ENCODE data around the gene EXOC3L1. TPM values are rescaled to one million over a fixed set of nuclear protein-coding genes. Genes with fewer than 3 reads are reported as not detected.
A peak's percentile ranks its signal among the peaks of the same experiment; 100 is the strongest.

Gene EXOC3L1
- total RNA-seq, 1 experiment from 2014 or later, result 0.63 TPM

DNA sequence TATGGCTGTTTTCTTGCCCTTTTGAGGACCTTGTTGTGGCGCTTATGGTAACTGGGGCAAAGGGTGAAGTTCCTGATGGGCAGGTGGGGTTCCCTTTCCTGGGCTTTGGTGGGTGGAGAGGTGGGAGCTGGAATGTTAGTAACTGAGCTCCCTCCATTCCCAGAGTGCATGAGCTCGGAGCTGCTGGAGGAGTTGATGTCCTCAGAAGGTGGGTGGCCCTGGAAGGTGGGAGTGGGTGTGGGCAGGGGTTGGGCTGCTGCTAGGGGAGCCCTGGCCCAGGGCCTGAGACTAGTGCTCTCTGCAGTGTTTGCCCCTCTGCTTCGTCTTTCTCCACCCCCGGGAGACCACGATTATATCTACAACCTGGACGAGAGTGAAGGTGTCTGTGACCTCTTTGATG lies 7.8 kb upstream of the EXOC3L1 start:
- no peak for DNase-seq (ENCODE audit: low read depth)

DNA sequence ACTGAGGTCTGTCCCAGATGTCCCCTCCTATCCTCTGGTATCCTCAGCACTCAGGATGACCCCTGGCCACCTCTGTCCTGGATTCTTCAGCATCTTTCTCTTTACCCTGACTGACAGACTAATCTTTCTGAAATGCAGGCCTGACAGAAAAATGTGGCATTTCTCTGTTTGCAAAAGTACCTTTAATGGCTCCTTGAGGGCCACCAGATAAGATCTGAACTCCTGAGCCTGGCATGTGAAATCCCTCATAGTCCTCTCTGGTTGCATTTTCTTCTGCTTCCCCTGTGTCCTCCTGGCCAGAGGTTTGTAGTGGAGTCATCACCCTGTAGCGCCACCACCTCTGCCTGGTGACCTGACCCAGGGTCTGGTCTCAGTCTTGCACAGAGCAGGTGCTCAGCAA lies 6.9 kb upstream of the EXOC3L1 start:
- DNase-seq (ENCODE audit: low read depth), result no peak

DNA sequence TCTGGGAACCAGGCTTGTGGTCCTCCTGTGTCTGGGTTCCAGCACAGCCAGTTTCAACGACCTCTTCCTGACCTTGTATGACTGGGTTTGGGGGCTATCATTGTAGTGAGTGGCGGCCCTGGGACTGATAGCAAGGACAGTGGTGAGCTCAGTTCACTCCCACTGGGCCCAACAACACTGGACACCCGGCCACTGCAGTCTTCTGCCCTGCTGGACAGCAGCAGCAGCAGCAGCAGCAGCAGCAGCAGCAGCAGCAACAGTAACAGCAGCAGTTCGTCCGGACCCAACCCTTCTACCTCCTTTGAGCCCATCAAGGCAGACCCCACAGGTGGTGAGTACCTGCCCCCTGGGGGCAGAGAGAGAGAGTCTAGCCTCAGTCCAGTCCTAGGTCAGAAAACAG lies 5.7 kb upstream of the EXOC3L1 start:
- no peak for DNase-seq (ENCODE audit: low read depth)

DNA sequence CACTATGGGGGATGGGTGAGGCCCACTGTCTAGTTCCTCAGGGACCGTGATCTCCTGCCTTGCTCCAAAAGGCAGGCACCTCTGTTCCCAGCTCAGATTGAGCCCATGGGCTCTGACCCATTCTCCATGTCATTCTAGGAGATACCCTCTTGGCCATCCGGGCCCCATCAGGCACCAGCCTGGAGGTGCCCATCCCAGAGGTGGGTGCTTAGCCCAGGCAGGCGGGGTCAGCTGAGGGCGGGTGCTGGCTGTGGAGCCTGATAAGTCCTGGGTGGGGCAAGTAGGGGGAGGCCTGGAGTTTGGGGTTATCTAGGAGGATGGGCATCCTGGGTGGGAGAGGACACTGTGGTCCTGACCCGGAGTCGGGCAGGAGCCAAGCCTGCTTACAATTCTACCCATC lies 4.3 kb upstream of the EXOC3L1 start:
- no peak for DNase-seq (ENCODE audit: low read depth)

DNA sequence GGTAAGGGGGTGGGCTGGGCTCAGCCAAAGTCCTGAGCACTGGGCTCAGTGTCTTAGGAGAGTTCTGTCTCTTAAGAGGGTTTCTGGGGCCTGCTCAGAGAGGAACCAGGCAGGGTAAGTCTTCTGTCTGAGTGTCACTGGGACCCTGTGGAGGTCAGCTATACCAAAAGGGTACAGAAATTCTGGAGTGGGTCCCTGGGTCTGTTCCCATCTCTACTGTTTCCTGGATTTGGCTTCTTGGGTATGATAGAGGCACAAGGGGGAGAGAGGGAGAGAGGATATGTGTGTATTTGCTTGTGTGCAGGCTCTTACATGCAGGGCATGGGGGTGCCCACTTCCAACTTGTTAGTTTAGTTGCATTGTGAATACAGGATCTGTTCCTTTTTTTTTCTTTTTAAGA lies 3.6 kb upstream of the EXOC3L1 start:
- DNase-seq (ENCODE audit: low read depth), result no peak

DNA sequence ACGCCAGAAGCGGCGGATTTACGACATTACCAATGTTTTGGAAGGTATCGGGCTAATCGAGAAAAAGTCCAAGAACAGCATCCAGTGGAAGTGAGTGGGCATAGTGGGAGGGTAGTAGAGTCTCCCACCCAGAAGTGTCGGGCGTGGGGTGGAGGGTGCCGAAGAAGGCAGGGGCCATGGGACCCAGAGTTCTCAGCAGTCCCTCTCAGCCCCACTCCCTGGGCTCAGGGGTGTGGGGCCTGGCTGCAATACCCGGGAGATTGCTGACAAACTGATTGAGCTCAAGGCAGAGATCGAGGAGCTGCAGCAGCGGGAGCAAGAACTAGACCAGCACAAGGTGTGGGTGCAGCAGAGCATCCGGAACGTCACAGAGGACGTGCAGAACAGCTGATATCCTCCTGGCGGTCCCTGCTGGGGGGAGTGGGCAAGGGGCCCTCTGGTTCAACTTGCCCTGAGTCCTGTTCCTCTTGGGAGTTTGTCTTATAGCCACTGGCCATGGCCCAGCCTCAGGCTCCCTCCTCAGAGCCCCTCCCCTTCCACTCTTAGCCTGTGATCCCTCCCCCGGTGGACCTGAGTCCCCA lies 2.9 kb upstream of the EXOC3L1 start:
- no peak for DNase-seq (ENCODE audit: low read depth)

DNA sequence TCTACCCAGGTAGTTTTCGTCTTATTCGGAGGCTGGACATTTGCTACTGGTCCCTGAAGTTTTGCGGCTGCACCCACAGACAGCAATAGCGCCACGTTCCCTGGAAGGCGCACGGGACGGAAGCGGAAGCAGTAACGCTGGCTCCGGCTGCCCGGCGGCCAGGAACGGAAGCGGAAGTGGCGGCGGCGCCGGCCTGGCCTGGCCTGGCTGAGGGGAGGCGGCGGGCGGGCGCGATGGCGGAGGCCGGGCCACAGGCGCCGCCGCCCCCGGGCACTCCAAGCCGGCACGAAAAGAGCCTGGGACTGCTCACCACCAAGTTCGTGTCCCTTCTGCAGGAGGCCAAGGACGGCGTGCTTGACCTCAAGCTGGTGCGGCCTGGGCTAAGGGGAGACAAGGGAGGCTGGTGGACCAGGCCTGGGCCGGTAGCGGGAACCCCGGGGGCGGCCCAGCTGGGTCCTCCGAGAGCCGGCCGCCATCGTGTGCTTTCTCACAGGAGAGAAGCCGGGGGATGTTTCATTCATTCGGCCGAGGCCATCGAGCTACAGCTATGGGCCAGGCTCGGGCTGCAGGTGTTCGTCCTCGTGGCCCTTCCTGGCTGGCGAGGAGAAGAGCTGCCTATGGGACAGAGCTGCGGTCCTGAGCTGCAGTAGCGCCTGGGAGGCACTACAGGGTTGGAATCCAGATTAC lies 2.2 kb upstream of the EXOC3L1 start, which contains the start of gene E2F4:
E2F4 (plus strand) TSS at position 161 of the 687 bp plus-strand sequence; CDS start at position 234, 73 bp downstream.
- DNase-seq (ENCODE audit: low read depth), result peak; percentile 93

DNA sequence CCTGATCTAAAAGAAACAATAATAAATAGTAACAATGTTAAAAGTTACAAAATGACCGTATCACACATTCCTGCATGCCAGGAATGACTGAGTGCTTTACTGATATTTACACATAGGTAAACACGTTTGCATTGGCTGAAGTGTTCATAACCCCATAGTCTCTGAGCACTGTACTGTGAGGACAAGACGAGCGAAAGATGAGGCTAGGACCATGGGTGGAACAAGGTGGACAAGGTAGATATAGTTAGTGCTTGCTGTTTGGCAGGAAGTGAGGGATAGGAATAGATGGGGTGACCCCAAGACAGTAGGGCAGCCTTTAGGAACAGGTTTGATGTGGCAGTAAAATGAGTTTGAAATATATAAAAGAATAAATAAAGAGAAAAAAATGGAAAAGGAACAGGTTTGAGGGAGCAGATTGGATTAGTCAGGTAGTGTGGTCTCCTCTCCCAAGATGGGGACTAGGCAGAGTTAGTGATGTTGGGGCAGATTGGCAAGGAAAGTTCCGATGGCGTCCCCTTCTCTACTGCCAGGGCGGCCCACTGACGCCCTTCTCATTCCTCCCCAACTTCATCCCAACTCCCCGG lies 1.6 kb upstream of the EXOC3L1 start:
- DNase-seq (ENCODE audit: low read depth), result no peak

DNA sequence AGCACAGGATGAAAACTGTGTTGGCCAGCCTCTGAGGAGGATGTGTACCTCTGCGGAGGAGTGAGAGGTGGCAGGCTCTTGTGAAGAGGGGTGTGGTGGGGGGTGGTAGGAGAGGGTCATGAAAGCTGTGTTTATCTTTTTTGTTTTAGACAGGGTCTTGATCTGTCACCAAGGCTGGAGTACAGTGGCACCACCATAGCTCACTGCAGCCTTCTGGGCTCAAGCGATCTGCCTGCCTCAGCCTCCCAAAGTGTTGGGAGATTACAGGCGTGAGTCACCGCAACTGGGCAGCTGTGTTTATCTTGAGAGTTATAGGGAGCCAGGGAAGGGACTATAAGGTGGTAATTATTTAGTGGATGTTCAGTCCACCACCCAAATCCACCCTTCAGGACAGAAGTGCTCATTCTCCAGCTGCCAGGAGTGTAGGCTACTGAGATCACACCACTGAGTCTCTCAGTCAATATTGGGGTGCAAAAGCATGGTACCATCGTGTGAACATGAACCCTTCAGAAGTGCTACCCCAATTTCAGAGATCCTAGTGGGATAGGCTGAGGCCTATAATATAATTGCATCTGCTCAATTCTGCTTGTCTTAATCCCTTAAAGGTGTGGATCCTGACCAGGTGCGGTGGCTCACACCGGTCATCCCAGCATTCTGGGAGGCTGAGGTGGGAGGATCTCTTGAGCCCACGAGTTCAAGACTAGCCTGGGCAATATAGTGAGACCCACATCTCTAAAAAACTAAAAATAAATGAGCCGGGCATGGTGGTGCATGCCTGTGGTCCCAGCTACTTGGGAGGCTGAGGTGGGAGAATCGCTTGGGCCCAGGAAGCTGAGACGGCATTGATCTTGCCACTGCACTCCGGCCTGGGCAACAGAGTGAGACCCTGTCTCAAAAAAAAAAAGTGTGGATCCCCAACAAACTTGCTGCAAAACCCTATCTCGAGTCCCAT lies 788 bp upstream of the EXOC3L1 start:
- DNase-seq (ENCODE audit: low read depth), result peak; percentile 39

DNA sequence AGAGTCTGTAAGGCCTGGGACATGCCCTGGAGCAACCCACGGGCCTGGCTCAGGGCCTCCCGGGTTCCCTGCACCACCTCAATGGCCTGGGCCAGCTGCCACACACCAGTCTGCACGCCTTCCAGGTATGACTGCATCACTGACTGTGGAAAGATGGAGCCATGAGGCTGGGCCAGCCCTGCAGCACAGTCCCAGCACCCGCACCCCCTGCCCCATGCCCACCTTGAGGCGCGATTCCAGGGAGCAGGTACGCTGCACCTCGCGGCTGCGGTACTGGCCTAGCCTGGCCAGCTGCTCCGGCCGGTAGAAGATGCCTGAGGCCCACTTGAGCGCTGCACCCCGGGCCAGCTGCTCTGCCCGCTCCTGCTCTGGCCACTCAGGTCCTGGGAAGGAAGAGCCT lies 1.1 kb downstream of the EXOC3L1 start:
- no peak for DNase-seq (ENCODE audit: low read depth)

DNA sequence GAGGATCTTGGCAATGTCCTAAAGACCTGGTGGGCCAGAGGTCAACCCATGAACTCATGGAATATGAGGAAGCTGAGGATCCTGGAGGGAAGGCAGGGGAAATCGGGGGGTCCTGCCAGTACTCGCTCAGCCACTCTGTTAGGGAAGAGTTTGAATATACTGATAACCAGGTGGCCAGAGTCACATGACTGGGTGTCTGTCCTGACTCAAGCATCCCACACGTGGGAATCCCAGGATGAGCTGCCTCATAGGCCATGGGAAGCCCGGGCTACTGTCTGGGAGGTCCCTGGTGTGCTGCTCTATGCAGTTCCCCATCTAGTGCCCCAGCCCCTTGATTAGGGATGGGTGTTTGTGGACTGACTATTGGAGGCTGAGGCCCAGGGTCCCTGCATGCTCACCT lies 1.6 kb downstream of the EXOC3L1 start:
- DNase-seq (ENCODE audit: low read depth), result no peak

DNA sequence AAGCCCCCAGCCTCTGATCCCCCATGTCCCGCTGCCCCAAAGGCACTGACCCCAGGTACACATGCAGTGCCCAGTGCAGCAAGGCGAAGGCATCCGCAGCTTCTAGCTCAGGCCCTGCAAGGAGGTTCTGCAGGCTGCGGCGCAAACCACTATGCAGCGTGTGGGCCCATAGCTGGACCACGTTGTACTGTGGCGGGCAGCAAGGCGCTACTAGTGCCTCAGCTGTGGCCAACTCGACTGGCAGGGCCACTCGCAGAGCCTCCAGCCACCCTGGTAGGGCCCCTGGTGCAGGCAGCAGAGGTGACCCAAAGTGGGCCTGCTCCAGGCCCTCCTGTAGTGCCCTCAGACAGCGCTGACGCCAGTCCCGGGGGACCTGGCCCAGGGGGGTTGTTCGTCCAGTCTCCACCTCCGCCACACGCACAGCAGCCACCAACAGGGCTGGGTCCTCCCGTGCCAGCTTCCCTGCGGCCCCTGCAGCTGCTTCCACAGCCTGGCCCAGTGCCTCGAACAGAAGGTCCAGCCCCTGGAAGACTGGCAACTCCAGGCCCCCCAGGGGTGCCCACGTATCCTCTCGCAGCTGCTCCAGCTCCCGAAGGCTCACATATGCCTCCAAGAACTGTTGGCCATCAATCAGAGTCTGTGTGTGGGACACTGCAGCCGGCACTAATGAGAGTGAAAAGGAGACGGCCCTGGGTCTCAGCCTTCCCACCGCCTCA lies 2.6 kb downstream of the EXOC3L1 start:
- DNase-seq (ENCODE audit: low read depth), result no peak

DNA sequence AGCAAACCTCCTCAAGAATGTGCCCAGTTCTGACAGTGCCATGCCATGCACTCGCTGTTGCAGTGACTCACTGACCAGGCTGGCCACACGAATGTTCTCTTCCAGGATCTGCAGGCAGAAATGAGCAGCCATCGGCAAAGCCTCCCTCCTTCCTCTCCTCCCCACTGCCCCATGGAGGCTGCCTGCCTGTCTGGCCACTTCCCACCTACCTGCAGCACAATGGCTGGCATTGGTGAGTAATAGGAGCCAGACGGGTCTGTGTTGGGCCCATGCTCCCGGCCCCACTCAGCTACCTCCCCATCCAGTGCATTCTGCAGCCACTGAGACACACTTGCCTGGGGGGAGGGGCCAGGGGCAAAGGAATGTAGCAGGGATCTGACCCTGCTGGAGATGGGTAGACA lies 3.4 kb downstream of the EXOC3L1 start:
- DNase-seq (ENCODE audit: low read depth), result peak; percentile 40

DNA sequence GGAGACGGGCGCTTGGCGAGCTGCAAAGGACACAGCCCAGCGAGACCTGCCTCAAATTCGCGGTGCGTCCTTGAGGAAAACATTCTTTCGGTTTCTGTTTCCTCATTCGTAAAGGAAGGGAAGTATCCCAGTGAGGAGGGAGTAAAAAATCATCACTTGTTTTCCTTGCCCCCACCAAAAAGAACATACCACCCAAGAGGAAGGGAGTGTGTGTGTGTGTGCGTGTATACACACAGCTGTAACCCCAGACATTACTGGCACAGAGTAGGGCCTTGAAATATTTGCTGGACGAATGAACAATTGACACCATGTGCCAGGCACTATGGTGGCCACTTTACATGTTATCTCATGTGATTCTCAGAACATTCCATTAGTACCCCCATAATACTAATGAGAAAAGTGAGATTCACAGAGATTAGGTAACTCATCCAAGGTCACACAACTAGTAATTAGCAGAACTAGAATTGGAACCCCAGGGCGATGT lies 4.2 kb downstream of the EXOC3L1 start:
- DNase-seq (ENCODE audit: low read depth), result no peak

DNA sequence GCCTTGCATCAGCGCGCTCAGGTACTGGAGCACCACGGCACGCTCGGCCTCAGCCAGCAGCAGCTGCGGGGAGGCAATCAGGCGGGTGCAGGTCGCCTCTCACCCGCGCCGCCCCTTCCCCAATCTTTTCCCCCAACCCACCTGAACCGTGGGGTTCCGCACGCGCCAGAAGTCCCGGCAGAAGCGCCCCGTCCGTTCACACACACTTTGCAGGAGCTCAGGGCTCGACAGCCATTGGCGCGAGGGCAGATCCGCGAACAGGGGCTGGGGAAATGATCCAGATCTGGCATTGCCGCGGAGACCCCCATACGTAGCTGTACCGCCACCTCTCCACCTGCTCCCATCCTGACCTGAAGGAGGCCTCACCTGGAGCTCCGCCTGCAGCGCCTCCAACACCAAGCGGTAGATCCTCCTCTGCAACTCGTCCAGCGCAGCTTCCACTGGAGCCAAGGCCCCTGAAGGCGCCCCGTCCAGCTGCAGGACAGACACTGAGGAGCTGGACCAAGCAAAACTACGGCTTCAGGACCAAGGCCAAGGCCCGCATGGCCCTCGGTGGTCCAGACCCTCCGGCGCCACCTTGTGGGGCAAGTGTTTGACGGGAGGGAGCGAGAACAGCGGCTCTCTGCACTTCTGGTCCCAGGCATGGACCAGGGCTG lies 4.8 kb downstream of the EXOC3L1 start:
- peak; percentile 89 for DNase-seq (ENCODE audit: low read depth)

DNA sequence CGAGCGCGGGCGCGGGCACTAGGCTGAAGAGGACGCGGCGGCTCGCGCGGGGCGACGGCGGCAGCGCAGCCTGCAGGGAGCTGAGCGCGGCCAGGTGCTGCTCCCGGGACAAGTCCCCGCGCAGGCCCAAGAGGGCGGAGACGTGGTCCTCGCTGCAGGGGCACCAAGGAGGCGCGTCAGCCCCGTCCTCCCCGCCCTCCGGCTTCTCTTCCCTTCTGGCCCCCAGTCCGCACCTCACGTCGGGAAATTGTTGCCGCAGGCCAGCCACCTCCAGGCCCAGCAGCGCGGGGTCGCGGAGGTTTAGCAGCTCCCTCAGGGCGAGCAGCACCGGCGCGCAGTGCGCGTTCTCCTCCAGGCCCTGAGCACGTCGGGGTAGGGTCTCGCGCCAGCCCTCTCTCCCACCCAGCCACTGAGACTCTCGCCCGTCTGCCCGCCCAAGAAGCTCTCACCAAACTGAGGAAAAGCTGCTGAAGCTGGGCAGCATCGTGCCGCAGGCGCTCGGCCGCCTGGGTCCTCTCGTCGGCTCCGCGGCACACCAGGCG lies 5.4 kb downstream of the EXOC3L1 start:
- DNase-seq (ENCODE audit: low read depth), result peak; percentile 41

DNA sequence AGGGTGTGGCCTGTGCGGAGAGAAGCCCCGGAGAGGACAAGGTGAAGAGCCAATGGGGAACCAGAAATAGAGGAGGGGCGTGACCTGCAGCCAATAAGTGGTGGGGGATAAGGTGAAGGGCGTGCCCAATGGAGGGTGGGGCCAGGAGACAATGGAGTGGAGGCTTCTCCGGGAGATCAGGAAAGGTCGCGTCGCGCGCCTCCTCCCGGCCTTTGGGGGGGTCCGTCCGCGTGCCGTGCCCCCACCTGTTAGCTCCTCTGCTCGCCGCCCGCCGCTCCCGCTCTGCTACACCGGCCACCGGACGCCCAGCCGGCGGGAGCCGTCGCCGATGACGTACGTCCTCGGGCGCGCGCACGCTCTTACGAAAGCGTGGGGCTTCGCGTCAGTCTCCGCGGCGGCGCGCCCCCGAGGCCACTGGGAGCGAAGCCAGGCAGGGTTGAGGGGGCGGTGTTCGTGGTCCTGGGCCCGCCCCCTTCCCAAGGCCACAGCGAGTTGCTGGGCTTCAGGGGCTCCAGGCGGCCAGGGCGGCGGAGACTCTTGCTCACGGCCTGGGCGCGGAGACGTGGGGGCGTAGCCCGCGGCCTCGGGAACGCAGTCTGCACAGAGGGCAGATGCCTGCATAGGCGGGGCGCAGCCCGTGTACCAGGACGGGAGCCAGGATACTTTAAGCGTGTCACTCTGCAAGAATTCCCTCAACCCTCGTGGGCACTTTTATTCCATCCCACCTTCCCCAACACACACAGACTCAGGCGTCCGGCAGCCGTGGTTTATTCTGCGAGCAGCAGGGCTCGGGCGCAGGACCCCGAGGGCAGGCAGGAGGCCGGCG lies 6.1 kb downstream of the EXOC3L1 start, which contains the start of gene MATCAP1:
MATCAP1 (minus strand) TSS at position 337 of the 826 bp plus-strand sequence. CDS start 3,353 bp downstream, outside the sequence.
- peak; percentile 96 for DNase-seq (ENCODE audit: low read depth)

DNA sequence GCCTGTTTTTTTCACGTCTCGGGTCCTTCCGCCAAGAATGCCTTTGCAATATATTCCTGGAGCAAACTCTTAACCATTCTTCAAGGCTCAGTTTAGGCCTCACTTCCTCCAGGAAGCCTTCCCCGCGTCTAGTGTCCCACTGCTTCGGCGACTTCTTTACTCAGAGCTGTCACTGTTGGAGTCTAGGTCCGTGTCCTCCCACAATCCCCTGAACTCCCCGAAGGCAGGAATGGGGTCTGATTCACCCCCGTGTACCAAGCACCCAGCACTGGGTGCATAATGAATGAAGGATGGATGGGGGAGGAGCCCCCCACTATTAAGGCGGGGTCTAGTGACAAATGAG lies 6.7 kb downstream of the EXOC3L1 start:
- no peak for DNase-seq (ENCODE audit: low read depth)

DNA sequence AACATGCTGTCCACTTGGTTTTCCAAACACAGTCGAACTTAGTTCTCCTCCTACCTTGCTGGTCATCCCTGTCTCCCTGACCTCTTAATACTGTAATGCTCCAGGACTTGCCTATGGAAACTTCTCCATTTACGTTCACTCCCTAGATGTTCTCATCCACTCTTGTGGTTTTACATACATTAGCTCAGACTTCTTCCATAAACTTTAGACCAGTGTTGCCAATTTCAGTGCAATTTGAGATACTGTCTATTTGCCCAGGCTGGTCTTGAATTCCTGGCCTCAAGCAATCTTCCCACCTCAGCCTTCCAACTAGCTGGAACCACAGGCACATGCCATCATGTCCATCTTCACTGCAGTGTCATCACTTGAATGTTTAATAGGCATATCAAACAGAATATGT lies 7.6 kb downstream of the EXOC3L1 start:
- no peak for DNase-seq (ENCODE audit: low read depth)

DNA sequence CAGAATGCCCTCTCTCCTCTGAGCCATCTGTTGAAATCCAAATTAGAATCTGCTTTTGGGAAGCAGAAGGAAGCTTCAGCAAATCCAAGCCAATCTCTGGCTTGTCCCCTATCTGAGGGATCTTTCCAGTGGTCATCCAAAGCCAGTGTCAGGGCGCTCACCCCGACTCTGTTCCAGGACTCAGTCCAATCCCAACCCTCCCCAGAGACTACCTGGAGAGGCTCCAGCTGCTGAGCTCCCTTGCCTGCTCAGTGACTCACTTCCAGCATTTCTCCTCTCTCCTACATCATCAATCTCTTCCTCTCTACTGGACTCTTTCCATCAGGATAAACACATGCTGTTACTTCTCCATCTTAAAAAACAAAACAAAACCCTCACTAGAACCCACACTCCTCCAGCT lies 8.6 kb downstream of the EXOC3L1 start:
- peak; percentile 59 for DNase-seq (ENCODE audit: low read depth)

Data from Daoy (cell line).